T1000 (cell line): ENCODE data around the gene E2F3.
A peak's percentile ranks its signal among the peaks of the same experiment; 100 is the strongest.

Source experiments
- DNase-seq: peaks from one replicate; lab custom pipeline; 2025; ENCODE audit warnings: mixed read lengths; lab: John Stamatoyannopoulos, UW

Gene E2F3

DNA sequence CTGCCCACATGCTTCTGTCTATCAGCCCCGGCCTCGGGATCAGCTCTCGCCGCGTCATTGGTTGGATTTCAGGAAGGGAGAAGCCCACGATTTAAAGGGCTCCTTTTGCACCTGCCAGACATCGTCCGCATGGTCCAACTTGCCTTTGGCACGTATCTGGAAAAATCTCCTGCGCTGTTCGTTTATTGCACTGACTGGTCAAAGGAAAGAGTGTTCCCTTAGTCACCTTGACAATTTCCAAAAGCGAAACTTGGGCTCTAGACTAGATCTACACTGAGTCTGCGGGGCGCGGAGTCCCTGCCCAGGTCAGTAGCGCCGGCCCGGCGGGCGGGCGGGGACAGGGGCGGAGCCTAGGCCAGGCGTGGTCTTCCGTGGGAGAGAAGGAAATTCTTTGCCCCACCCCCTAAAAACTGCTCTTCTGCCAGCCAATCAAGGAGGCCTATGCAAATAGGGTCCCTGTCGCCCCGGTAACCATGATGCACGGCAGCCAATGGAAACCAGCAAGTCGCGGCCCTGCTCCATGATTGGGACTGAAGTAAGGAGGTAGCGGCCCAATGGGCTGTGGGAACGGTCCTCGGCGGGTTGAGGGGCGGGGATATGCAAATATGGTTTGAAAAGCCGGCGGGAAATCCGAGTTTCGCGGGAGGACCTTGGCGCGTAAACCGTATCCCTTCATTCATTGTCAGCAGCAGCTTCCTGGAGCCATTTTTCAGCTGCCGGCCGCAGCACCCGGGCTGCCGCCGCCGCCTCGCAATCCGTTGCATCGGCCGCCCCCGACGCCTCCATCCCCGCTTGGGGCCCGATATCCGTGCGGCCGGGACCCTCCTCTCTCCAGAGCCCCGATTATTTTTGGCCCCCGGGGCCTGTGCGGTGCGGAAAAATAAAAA lies at the start of gene E2F3:
E2F3 (plus strand) TSS at position 675 of the 887 bp plus-strand sequence. CDS start 354 bp downstream, outside the sequence.
- peak; percentile 99 for DNase-seq

DNA sequence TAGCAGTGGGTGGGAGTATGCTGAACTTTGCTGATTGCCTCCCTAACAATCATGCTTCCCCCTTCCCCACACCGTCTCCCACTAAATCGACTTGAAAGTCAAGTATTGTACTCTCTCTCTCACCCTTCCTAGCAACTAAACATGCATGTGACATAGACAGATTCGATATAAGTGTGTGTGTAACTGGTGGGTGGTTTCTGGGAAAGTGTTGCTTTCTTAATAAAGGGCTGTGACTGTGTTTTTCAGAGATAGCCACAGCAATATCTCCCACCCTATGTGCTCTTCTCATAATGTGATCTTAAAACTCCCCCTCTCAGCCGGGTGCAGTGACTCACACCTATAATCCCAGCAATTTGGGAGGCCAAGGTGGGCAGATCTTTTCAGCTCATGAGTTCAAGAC lies 49.3 kb upstream of the E2F3 start:
- DNase-seq, result no peak

DNA sequence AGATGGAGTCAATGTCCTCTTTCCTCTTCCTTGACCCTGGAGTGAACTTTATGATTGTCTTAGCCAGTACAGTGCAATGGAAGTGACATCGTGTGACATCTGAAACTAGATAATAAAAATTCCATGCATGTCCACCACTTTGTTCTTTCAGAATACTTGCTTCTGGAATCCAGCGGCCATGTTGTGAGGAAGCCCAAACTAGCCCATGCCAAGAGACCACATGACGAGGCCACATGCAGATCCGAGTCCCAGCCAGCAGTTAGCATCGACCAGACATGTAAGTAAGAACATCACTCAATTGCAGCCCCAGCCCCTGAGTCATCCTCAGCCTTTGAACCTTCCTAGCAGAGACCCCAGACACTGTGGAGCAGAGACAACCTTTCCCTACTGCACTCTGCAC lies 48.5 kb upstream of the E2F3 start:
- DNase-seq, result no peak

DNA sequence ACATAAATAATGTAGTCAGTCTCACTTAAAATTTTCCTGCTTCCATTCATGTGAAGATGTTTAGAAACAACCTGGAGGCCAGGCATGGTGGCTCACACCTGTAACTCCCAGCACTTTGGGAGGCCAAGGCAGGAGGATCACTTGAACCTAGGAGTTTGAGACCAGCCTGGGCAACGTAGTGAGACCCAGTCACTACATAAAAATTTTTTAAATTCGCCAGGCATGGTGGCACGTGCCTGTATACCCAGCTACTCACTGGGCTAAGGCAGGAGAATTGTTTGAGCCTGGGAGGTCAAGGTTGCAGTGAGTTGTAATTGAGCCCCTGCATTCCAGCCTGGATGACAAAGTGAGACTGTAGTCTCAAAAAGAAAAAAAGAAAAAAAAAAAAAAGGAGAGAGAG lies 47.3 kb upstream of the E2F3 start:
- DNase-seq, result no peak

DNA sequence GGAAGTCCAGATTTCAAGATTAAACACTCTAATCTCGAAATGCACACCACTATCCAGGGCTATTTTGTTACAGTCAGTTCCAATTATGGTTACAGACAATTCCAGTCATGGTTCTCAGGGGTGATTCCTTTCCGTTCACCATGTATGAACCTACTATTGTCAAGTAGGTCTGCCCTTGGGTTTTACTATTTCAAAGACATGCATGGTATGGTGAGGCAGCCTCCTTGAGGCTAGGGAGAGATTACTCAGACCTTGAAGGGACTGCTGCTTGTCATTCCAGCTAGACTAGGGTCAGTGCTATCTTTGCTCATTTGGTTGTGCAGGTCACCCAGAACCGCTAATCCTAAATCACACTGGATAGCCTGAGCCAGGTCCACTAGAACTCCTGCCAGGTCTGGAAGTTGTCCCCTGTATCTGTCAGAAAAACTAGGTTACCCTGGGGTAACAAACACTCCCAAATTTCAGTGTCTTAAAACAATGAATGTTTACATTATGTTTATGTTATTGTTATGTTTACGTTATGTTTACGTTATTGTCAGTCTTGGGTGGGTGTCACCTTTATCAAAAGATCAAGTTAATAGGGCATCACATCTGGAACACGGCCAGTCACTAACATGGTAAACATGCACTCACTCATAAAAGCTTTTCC lies 41.1 kb upstream of the E2F3 start:
- DNase-seq, result no peak

DNA sequence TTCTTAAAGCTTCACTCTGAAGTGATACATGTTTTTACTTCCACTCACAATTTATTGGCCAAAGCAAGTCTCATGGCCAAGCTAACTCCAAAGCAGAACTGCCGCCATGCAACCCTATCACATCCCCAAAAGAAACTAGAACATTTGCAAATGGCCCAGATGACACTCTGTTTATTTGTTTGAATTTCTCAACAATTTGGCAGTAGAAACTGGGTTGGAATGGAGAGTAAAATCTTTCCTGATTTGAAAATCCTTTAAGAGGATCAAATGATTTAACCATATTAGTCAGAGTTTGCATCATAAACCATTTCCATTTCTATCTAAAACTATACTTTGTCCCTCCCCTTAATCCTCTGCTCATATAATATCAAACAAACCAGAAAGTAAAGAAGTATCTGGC lies 39.1 kb upstream of the E2F3 start:
- DNase-seq, result no peak

DNA sequence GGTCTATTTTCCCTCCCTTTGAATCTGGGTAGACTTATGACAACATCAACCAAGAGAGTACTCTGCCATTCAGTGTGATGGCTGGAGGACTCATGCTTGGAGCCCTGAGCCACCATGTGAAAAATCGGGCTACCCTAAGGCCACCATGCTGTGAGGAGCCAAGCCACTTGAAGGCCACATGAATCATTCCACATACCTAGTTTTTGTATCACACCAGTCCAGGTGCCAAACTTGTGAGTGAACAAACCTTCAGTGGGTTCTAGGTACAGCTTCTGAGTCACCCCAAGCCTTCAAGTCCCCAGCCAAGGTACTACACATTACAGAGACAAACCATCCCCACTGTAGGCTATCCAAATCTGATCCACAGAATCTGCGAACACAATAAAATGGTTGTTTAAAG lies 37.4 kb upstream of the E2F3 start:
- DNase-seq, result no peak

DNA sequence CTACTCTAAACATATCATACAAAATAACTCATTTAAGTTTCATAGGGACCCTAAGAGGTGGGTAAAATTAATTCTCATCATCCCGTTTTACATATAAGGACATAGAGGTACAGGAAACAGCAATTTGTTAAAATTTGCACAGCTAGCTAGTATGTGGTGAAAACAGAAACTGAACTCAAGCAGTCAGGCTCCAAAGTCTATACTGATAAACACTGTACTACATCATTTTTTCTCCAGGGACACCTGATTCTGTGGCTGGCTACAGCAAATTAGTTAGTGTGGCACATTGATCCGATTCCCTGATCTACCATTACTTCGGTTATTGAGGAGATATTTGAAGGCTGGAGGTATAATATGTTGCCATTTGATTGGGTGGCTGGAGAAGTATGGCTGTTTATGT lies 36.2 kb upstream of the E2F3 start:
- DNase-seq, result no peak

DNA sequence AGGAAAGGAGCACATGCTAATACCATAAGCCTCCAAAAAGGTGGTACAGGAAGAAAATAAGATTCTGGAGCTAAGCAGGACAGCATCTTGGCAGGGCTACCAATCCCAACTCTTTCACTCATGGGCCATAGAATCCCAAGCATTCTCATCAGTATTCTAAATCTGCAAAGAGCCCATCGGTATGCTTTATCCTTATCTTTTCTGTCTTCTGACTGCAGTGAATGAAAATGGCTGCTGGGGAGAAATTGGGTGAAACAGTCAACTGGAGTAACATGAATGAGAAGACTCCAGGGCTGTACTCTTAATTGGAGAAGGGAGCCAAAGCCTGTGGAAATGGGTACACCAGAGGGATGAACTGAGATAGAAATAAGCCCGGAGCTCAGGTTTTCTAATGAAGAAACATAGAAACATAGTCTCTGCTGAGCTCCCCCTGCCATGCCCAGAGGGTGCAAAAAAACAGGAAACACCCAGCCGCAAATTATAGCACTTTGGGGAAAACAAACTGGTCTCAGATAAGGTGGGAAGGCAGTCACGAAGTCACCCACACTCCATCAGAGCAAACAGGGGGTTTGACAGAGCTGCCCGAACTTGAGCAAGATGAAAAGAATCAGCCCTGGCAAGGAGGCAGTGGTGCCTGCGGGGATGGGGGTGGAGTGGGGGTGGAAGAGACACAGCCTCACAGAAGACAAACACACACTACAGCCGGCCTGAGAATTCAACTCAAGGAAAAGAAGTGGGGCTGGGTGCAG lies 35.4 kb upstream of the E2F3 start:
- DNase-seq, result no peak

DNA sequence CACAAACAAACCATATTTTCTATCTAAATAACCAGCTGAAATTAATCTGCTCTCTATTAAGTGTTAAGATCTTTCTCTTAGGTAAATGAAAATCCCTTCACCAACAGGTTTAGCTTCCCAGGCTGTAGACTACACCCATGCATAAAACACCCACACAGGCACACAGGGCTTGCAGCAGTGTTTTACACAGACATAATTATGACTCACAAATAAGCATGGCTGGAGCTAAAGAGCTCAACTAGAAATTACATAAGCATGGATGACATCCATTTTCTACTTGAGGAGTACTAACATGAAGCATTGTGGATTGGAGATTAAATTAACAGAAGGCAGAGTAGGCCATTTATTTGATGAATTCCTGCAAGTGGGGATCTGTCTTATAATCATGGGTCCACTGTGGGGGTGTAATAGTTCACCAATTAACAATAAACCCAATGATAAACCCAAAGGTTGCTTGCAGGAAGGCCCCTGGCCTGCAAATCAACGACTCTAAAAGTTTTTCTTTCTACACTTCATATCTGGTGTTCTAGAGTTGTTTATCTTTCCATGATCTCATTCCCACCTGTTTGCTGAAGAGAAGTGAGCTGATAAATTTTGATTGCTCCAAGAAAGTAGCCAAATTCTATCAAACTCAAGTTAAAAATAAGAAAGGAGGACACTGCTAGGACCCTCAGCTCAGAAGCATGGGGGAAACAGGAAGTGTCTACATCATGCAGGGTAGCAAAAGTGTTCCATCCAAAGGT lies 33.8 kb upstream of the E2F3 start:
- no peak for DNase-seq

DNA sequence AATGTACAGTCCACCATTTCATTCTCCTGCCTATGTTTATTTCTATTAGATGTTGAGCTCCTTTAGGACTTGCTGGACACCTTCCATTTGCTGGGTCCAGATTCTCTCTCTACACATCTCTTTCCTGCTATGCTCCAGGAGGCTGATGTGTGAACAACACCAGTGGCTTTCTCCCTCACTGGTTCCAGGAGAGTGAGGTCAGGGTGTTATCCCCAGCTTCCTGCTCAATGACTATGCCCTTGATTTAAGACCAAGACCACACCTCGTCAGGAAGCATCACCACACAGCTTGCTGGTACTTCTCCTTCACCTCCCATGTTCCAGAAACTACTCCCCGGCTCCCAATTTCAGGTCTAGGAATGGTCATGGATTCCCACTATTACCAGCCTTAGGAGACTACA lies 31.3 kb upstream of the E2F3 start:
- DNase-seq, result no peak

DNA sequence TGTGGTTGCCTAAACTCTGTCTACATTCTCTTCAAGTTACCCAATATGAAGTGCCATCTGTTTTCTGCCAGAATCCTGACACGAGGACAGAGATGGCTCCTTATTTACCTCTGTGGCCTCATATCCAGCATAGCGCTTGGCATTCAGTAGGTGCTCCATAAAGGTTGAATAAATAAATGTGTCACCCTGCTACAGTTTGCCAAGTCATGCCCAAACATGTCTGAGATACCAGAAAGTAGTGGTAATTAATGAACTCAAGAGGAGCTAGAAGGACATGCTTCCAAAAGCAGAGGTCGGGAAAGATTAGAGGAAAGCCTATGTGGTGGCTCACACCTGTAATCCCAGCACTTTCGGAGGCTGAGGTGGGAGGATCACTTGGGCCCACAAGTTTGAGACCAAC lies 30.9 kb upstream of the E2F3 start:
- DNase-seq, result no peak

DNA sequence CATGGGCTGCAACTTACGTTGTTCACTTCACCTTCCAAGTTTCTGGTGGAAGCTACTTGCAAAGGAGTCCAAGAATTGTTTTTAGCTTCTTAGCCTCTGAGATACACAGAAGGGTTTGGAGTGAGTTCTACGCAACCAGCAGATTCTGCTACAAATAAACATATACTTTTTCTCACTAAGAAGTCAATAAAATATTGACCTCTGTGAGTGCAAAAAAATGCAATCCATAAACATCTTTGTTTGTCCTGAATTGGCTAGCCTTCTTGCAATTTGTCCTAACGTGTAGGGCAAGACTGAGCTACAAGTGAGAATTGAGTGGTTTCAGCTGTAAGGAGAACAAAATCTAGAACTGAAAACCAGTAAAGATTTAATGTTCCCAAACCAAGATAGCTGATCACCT lies 26.2 kb upstream of the E2F3 start:
- no peak for DNase-seq

DNA sequence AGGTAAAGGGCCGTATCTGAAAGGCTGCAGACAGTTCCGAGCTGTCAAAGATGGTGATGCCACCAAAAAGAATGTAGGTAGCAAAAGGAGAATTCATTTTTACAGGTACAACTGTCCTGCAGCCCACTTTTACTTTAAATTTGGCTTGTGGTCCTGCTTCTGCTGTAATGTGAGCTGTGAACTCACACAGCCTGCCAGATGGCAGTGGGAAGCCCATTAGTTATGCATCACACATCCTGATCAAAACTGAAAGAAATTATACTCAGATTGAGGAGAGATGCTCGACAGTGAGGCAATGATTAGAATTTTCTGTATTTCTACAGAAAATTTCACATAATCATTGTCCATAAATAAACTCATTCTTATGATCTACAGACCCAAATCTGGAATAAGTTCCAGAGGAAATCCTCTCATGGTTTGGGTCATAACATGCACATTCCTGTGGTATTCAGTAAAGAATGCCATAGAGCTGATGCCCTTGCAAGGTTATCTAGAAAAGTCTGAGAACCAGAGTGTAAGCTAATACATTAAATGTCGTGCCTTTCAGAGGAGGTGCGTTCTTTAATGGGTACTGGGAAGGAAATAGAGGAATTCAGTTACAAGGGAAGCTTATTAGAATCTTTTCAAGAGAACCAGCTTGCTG lies 23.9 kb upstream of the E2F3 start:
- no peak for DNase-seq

DNA sequence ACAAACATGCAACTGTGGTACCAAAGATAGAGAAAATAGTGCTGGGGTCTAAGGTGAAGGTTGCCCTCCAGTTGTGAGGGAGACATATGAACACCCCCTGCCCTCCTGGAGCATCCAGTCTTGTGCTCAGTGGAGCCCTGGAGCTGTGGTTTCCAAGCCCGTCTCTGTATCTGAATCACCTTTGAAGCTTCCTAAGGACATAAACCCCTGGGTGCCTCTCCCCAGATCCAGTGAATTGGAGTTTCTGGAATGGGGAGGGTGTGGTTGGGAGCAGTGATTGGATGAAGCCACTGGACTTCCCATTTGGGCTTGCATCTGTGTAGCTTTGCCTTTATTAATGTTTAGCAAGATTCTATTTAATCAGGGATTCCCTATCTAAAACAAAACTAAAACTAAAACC lies 22.4 kb upstream of the E2F3 start:
- no peak for DNase-seq

DNA sequence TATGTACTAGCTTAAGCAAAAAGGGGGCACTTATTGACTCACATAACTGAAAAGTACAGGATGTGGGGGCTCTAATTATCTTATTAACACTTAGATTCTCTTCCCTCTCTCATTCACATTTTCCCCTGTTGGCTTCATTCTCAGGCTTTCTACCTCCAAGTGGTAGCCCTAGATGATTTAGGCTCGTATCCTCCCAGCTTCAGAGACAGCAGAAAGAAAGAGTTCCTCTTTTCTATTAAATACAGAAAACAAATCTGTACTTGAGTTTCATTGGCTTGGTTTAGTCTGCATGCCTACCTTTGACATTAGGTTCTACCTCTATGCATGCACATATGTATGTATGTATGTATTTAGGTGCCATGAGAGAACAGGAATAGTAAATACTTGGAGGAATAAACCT lies 15.5 kb upstream of the E2F3 start:
- DNase-seq, result no peak

DNA sequence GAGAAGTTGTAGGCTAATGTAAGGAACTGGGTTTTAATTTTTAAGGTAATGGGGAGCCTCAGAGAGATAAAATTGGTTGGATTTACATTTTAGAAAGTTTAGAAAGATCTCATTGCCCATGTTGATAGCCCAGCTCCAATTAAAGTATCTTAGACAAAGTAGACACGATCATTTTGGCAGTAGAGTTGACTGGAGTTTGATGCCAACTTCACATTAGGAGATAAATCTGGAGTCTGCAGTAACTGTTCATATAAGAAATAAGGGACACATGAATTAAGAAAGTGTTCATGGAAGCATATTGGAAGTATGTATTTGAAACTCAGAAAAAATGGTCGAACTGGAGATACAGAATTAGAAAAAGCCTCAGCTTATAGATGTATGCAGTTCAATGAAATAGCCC lies 12.6 kb upstream of the E2F3 start:
- no peak for DNase-seq

DNA sequence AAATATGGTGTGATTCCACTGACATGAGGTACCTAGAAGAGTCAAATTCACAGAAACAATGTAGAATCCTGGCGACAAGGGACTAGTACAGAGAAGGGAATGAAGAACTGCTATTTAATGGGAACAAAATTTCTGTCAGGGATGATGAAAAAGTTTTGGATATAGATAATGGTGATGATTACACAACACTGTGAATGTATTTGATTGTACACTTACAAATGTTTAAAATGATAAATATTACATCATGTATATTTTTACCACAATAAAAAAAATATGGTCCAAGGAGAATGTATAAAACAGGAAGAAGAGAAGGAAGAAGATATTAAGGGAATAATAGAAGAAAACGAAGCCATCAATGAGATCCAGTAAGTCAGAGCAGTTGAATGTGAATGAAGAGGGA lies 8.4 kb upstream of the E2F3 start:
- no peak for DNase-seq

DNA sequence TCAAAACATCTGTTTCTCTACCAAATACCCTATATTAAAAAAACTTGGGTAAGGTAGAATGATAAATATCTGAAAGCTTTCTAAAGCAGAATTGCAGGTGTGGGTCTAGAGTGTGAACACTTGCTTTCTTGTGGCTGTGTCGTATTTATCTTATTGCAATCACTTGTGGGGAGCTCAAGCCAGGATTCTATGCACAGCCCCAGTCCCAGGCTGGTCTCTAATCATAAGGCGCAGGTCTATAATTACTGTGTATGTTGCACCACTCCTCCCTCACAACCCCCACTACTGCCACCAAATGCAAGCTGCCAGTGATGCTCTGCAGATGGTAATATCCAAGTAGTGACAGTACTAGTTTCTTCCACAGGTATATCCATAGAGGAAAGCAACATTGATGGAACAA lies 2.2 kb upstream of the E2F3 start:
- DNase-seq, result no peak

DNA sequence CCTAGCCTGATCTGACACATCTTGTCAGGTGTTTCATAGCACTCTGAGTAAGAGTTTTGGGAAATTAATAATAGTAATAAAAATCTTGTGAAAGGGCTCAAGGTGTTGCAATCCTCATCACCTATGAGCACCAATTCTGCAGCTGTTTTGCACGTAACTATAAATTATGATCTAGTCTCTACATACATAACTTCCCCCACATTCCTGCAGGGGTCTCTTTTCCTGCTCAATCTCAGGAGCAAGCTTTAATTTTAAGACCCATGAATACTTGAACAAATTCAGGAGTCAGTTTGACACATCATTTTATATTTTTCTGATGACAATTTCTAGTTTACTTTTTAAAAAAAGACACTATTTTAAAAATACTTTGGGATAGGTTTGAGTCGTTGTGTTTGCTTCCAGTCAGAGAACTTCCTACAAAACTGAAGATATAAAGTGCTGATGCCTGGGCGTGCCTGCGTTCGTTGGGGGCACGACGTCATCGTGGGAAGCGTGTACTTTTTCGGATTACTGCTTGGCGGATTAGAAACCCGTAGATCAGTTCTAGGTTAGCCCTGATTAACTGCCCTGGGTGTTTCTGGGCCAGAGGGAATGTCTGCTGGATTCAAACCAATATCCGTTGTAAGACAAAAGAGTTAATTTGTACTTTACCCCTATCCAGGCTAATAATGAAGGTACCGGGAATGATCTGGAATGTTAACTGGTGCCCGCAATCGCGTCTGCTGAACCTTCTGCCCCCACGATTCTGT lies 1.0 kb upstream of the E2F3 start:
- no peak for DNase-seq

DNA sequence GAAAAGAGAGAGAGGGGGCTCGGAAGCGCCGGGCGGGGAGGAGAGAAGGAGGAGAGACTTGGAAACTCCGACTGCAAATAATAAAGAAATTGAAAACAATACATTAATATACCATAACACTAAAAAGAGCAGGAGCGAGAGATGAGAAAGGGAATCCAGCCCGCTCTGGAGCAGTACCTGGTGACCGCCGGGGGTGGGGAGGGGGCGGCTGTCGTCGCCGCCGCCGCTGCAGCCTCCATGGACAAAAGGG lies 338 bp downstream of the E2F3 start:
- DNase-seq, result no peak
